ENCODE measurements around the gene RASSF10.

Gene RASSF10

DNA sequence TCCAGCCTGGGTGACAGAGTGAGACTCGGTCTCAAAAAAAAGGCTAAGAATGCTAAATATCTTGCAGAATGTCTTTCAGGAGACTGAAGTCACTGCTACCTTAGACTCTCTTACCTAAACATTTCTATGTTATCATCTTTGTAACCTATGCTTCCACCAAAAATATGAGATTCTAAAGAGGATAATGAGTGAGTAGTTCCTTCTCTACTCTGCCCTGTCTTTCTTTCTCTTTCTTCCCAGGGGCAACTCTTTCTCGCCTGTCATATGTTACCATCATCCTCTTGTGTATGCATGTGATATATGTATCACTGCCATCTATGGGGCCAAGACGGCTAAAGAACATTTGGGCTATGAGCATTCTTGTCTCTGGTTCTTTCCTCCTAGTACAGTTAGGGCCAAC is 9.0 kb upstream of the RASSF10 start:
- TF ChIP-seq, protein P1, sequence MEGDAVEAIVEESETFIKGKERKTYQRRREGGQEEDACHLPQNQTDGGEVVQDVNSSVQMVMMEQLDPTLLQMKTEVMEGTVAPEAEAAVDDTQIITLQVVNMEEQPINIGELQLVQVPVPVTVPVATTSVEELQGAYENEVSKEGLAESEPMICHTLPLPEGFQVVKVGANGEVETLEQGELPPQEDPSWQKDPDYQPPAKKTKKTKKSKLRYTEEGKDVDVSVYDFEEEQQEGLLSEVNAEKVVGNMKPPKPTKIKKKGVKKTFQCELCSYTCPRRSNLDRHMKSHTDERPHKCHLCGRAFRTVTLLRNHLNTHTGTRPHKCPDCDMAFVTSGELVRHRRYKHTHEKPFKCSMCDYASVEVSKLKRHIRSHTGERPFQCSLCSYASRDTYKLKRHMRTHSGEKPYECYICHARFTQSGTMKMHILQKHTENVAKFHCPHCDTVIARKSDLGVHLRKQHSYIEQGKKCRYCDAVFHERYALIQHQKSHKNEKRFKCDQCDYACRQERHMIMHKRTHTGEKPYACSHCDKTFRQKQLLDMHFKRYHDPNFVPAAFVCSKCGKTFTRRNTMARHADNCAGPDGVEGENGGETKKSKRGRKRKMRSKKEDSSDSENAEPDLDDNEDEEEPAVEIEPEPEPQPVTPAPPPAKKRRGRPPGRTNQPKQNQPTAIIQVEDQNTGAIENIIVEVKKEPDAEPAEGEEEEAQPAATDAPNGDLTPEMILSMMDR (IDR thresholded peaks at IDR 0.05; ENCODE audit: low read depth, low read length), result no peak
- no peak overlapping the region for H3K4me3 ChIP-seq (ENCODE audit: low read depth, low read length)

DNA sequence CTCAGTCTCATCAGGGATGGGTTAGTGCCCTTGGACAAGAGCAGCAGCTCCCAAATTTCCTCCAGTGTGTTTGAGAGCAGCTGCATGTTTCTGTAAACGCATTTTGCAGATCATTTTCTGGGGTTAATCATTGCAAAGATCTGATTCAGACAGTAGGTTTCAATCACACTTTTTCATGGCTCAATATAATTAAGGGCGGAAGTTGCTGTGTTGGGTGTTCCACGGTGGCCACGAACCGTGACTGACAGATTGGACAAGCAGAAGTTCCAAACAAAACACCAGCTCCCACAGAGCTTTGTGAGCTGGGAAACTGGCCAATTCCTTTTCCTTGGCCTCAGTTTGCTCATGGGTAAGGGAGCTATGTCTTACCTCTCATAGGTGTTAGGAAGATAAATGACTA is 8.4 kb upstream of the RASSF10 start:
- H3K4me3 ChIP-seq (ENCODE audit: low read depth, low read length), result no peak overlapping the region
- TF ChIP-seq, protein P1 (IDR thresholded peaks at IDR 0.05; ENCODE audit: low read depth, low read length), result no peak

- no peak overlapping the region for H3K4me3 ChIP-seq (ENCODE audit: low read depth, low read length)
- TF ChIP-seq, protein P1 (IDR thresholded peaks at IDR 0.05; ENCODE audit: low read depth, low read length), result no peak
Measured at GRCh38 chr11:13003736-13004493, 5.2 kb upstream of the RASSF10 start.

GRCh38 chr11:13007182-13008060 is 1.7 kb upstream of the RASSF10 start:
- no peak overlapping the region for H3K4me3 ChIP-seq (ENCODE audit: low read depth, low read length)
- TF ChIP-seq, protein P1 (IDR thresholded peaks at IDR 0.05; ENCODE audit: low read depth, low read length), result no peak

DNA sequence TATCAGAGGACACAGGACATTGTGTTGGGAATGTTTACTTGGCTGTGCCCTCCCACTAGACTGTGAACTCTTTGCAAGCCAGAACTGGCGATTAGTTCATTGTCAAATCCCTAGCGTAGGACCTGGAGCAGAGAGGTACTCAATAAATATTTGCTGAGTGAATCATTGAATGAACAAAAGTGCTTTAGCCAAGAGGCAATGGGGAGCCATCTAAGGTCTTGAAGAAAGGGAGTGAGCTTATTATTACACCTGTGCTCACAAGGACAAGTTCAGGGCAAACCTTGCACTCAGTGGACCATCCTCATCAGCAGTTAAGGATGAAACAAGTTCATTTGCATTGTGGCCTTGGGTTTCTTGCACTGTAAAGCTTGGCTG is 1.1 kb upstream of the RASSF10 start:
- TF ChIP-seq, protein P1 (IDR thresholded peaks at IDR 0.05; ENCODE audit: low read depth, low read length), result no peak
- H3K4me3 ChIP-seq (ENCODE audit: low read depth, low read length), result no peak overlapping the region

- no peak overlapping the region for H3K4me3 ChIP-seq (ENCODE audit: low read depth, low read length)
- TF ChIP-seq, protein P1 (IDR thresholded peaks at IDR 0.05; ENCODE audit: low read depth, low read length), result no peak
Measured at GRCh38 chr11:13009476-13009920, 382 bp downstream of the RASSF10 start.
